NCI-H748 treated with DMSO at 0.1 percent for 48 hours (cell line): ENCODE measurements around the gene PPP1R2B.
A peak's percentile ranks its signal among the peaks of the same experiment; 100 is the strongest.

Source experiments
- DNase-seq: peaks from one replicate; lab custom pipeline; 2025; lab: John Stamatoyannopoulos, UW

The PPP1R2B gene

DNA sequence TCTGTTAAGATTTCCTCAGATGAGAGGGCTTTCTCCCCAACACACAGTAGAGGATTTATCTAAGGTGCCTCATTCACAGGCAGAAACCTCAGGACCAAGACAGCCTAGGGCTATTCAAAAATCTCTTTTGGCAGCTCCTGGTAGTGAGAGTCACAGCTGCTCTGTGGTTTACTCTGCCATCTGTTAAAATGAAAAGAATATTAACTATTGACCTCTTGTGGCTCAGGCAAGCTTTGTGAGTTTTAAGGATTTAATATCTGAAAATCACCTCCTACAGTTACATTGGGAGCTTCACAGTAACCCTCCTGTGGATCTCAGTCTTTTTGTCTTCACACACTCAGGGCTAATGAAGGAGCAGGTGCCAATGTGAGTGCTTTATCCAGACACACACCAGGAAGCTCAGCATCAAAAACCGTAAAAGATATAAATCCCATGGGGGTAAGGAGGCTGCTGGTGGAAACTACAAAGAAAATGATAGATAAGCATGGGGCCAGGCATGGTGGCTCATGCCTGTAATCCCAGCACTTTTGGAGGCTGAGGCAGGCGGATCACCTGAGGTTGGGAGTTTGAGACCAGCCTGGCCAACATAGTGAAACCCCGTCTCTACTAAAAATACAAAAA lies 29.7 kb downstream of the PPP1R2B start:
- DNase-seq: peak; percentile 20

DNA sequence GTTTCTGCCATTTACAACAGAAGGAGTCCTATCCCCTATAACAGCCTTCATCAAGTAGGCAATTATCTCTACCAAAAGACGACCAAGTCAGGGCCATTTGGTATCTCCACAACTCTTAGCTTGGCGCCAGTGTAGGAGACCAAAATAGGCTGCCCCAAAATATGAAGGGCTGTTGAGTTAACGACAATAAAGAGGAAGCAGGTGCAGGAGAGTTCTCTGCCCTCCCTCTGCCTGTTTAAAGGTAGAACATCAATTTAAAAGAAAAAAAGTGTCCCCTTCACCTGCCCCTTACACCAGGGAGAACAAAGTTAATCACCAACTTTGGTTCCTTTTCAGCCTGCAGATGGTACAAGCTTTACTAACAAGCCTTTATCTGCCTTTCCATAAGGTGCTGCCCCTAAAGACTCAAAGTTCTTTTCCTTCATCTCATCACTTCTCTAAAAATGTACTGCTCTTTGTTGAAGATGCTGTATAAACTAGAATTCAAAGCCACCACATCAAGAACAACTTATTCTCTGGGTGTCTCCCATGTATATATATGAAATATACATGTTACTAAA lies 33.3 kb downstream of the PPP1R2B start:
- DNase-seq: no peak

- DNase-seq: no peak
Measured at GRCh38 chr5:156888520-156888919, 38.4 kb downstream of the PPP1R2B start.

DNA sequence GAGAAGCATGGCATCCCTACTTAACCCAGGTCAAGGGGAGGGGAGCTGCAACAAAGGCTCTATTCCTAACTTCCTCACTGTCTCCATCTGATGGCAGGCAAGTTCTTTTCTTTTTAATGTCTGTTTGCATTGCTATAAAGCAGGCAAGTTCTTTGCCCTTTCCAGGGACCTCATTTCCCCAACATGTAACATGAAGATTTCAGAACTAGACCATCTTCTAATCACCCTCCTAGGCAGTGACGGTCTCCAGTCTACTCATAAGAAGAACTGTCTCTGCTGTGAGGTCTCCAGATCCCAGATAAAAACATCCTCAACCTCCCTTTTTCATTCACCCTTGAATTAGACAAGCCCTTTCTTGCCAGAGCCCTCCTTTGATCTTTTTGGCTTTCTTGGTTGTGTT lies 42.1 kb downstream of the PPP1R2B start:
- DNase-seq: no peak

- DNase-seq: no peak
Measured at GRCh38 chr5:156892864-156893263, 42.8 kb downstream of the PPP1R2B start.

DNA sequence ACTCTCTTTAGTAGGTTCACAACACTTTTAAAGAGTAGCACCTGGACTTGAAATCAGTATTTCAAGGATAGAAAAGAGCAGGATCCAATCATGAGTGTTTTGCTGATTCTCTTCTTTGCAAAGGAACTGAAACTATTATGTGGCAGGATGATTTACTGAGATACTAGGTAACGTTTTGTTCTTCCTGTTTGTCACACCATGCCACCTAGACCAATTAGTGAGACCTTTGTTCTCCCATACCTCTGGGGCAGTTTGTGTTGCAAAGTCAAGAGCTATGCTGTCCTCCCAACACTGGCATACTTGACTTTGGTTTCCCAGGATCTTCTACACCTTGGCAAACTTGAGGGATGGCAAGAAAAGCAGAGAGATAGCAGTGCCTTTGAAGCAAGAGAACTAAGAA lies 43.4 kb downstream of the PPP1R2B start:
- no peak for DNase-seq

GRCh38 chr5:156896546-156896945 lies 46.5 kb downstream of the PPP1R2B start:
- DNase-seq: no peak
